ENCODE data around the gene LITAF.
"Not testable (repeated sequence)": the region's sequence is repeated elsewhere in the genome, so short reads cannot be mapped to it uniquely, and the experiment has no call there.

The LITAF gene

GRCh38 chr16:11572301-11572995, 14.3 kb downstream of the LITAF start:
- DNase-seq (ENCODE audit: low read depth), result no peak

- no peak for DNase-seq (ENCODE audit: low read depth)
These were observed 15.2 kb downstream of the LITAF start for GRCh38 chr16:11571549-11571948.

- DNase-seq (ENCODE audit: low read depth), result no peak
These were observed 15.9 kb downstream of the LITAF start for GRCh38 chr16:11570806-11571205.

GRCh38 chr16:11570258-11570657, 16.5 kb downstream of the LITAF start:
- no peak for DNase-seq (ENCODE audit: low read depth)

GRCh38 chr16:11566398-11566797, 20.3 kb downstream of the LITAF start:
- DNase-seq (ENCODE audit: low read depth), result no peak

- no peak for DNase-seq (ENCODE audit: low read depth)
These were observed 21.1 kb downstream of the LITAF start for GRCh38 chr16:11565665-11566064.

- no peak for DNase-seq (ENCODE audit: low read depth)
These were observed 22.4 kb downstream of the LITAF start for GRCh38 chr16:11564046-11564926.

GRCh38 chr16:11563493-11564040, 23.2 kb downstream of the LITAF start:
- DNase-seq (ENCODE audit: low read depth), result no peak

- DNase-seq (ENCODE audit: low read depth), result no peak
These were observed 23.8 kb downstream of the LITAF start for GRCh38 chr16:11562941-11563340.

GRCh38 chr16:11562411-11562810, 24.3 kb downstream of the LITAF start:
- no peak for DNase-seq (ENCODE audit: low read depth)

GRCh38 chr16:11561856-11562255, 24.9 kb downstream of the LITAF start:
- no peak for DNase-seq (ENCODE audit: low read depth)

GRCh38 chr16:11561454-11561805, 25.3 kb downstream of the LITAF start:
- no peak for DNase-seq (ENCODE audit: low read depth)

GRCh38 chr16:11560701-11561453, 25.8 kb downstream of the LITAF start:
- no peak for DNase-seq (ENCODE audit: low read depth)

GRCh38 chr16:11558308-11558823, 28.4 kb downstream of the LITAF start:
- not testable (repeated sequence) for DNase-seq (ENCODE audit: low read depth)

- DNase-seq (ENCODE audit: low read depth), result no peak
These were observed 28.9 kb downstream of the LITAF start for GRCh38 chr16:11557801-11558200.

- no peak for DNase-seq (ENCODE audit: low read depth)
These were observed 29.6 kb downstream of the LITAF start for GRCh38 chr16:11556945-11557720.

GRCh38 chr16:11556214-11556819, 30.4 kb downstream of the LITAF start:
- DNase-seq (ENCODE audit: low read depth), result no peak

GRCh38 chr16:11554053-11554452, 32.7 kb downstream of the LITAF start:
- DNase-seq (ENCODE audit: low read depth), result no peak

- DNase-seq (ENCODE audit: low read depth), result no peak
These were observed 33.3 kb downstream of the LITAF start for GRCh38 chr16:11553371-11553770.

- DNase-seq (ENCODE audit: low read depth), result no peak
These were observed 34.3 kb downstream of the LITAF start for GRCh38 chr16:11552440-11552839.

- no peak for DNase-seq (ENCODE audit: low read depth)
These were observed 34.9 kb downstream of the LITAF start for GRCh38 chr16:11551842-11552241.

Data from GM04504 (cell line).